Measurements from ENCODE around the gene MYO5A. TPM values are rescaled to one million over a fixed set of nuclear protein-coding genes. Genes with fewer than 3 reads are reported as not detected.

The MYO5A gene
- total and polyA plus RNA-seq, 9 donors = 3.8 to 26.5 (median 15.1) TPM

GRCh38 chr15:52340093-52340492 lies 188.6 kb downstream of the MYO5A start:
- Histone ChIP-seq H3K36me3 (no peaks in the 10 kb centered on the region), H3K27me3 (no peaks in the 10 kb centered on the region), H3K4me3 (no peak overlapping the region), H3K27ac (no peak overlapping the region), H3K4me1 (ENCODE audit: insufficient read depth) (no peaks in the 10 kb centered on the region), H3K9me3 (no peaks in the 10 kb centered on the region)
- TF ChIP-seq POLR2A (IDR thresholded peaks at IDR 0.05) (no peak), EP300 (IDR thresholded peaks at IDR 0.05) (no peak), CTCF (IDR thresholded peaks at IDR 0.05) (no peak)
- 93 to 94% (median 94%) methylated on average over 15 to 16 of the region's 16 CpGs for WGBS, 3 donors
- no peak for DNase-seq
- intact Hi-C loops (cut with DNase I) = no loop called here

GRCh38 chr15:52338891-52339290 lies 189.8 kb downstream of the MYO5A start:
- Histone ChIP-seq H3K27ac (no peak overlapping the region), H3K4me1 (ENCODE audit: insufficient read depth) (no peaks in the 10 kb centered on the region), H3K36me3 (no peaks in the 10 kb centered on the region), H3K9me3 (no peaks in the 10 kb centered on the region), H3K27me3 (no peaks in the 10 kb centered on the region), H3K4me3 (no peak overlapping the region)
- intact Hi-C loops (cut with DNase I) = no loop called here
- TF ChIP-seq EP300 (IDR thresholded peaks at IDR 0.05) = no peak
- TF ChIP-seq CTCF (IDR thresholded peaks at IDR 0.05) = no peak
- TF ChIP-seq POLR2A (IDR thresholded peaks at IDR 0.05) = no peak
- WGBS, 3 donors = 91 to 98% (median 96%) methylated on average over 1 of the region's 1 CpG
- DNase-seq = no peak

GRCh38 chr15:52338058-52338457 lies 190.6 kb downstream of the MYO5A start:
- no peak for DNase-seq
- no peaks in the 10 kb centered on the region for H3K4me1 ChIP-seq (ENCODE audit: insufficient read depth)
- no peak overlapping the region for H3K4me3 ChIP-seq
- H3K36me3 ChIP-seq = no peaks in the 10 kb centered on the region
- no peaks in the 10 kb centered on the region for H3K27me3 ChIP-seq
- H3K27ac ChIP-seq = no peak overlapping the region
- H3K9me3 ChIP-seq = no peaks in the 10 kb centered on the region
- TF ChIP-seq POLR2A (IDR thresholded peaks at IDR 0.05) (no peak), EP300 (IDR thresholded peaks at IDR 0.05) (no peak), CTCF (IDR thresholded peaks at IDR 0.05) (no peak)
- intact Hi-C loops (cut with DNase I) = no loop called here
- WGBS, 3 donors = 87 to 95% (median 88%) methylated on average over 3 of the region's 3 CpGs

- H3K9me3 ChIP-seq = no peaks in the 10 kb centered on the region
- H3K4me1 ChIP-seq (ENCODE audit: insufficient read depth) = no peaks in the 10 kb centered on the region
- intact Hi-C loops (cut with DNase I) = no loop called here
- H3K36me3 ChIP-seq = no peaks in the 10 kb centered on the region
- no peak overlapping the region for H3K27ac ChIP-seq
- H3K27me3 ChIP-seq = no peaks in the 10 kb centered on the region
- no peak for TF ChIP-seq CTCF (IDR thresholded peaks at IDR 0.05)
- DNase-seq = no peak
- WGBS, 3 donors = 71 to 77% (median 75%) methylated on average over 5 of the region's 5 CpGs
- H3K4me3 ChIP-seq = no peak overlapping the region
These were observed 191.4 kb downstream of the MYO5A start for GRCh38 chr15:52337198-52337853.
